Fibroblast of the aortic adventitia (primary cell): ENCODE results near the gene ACSM3. TPM values are rescaled to one million over a fixed set of nuclear protein-coding genes. Genes with fewer than 3 reads are reported as not detected.
A peak's percentile ranks its signal among the peaks of the same experiment; 100 is the strongest.
"Not testable (repeated sequence)": the region's sequence is repeated elsewhere in the genome, so short reads cannot be mapped to it uniquely, and the experiment has no call there.

Source experiments
- DNase-seq: peaks from one replicate; pipeline ENCODE4 v3.0.0-alpha.2; 2010; ENCODE audit warnings: low read depth
- H3K4me3 ChIP-seq: 2 replicates; pipeline ENCODE4 v1.5.1; 2011; ENCODE audit warnings: low read depth, mild to moderate bottlenecking, control low read depth, low read length, moderate library complexity
- total RNA-seq: library from RNA; depleted of rRNA; stranded (reverse); fragments of >200 nt; gene quantifications from 2 replicates; pipeline ENCODE4 v1.2.3, GENCODE V29; 2012; ENCODE audit warnings: low replicate concordance
- TF ChIP-seq, protein P1 (sequence below): IDR thresholded peaks from 2 replicates; pipeline ENCODE4 v1.5.1; 2011; ENCODE audit warnings: mild to moderate bottlenecking, low read length, control low read depth, inconsistent platforms; ENCODE audit not compliant: insufficient read depth

ACSM3 gene
- total RNA-seq = 0.27 and 0.65 TPM in 2 replicates

GRCh38 chr16:20763461-20764232, at the start of gene ACSM3:
Gene ACSM3 (plus strand): TSS chr16:20764014. CDS start chr16:20770035, 6,021 bp downstream.
- H3K4me3 ChIP-seq = peak within 1 kb of the TSS; percentile 61

GRCh38 chr16:20717718-20718117, 46.1 kb upstream of the ACSM3 start:
- not testable (repeated sequence) for H3K4me3 ChIP-seq

More at GRCh38 chr16:20763461-20764232, at the start of gene ACSM3:
- peak; percentile 76 for DNase-seq
- TF ChIP-seq, protein P1, sequence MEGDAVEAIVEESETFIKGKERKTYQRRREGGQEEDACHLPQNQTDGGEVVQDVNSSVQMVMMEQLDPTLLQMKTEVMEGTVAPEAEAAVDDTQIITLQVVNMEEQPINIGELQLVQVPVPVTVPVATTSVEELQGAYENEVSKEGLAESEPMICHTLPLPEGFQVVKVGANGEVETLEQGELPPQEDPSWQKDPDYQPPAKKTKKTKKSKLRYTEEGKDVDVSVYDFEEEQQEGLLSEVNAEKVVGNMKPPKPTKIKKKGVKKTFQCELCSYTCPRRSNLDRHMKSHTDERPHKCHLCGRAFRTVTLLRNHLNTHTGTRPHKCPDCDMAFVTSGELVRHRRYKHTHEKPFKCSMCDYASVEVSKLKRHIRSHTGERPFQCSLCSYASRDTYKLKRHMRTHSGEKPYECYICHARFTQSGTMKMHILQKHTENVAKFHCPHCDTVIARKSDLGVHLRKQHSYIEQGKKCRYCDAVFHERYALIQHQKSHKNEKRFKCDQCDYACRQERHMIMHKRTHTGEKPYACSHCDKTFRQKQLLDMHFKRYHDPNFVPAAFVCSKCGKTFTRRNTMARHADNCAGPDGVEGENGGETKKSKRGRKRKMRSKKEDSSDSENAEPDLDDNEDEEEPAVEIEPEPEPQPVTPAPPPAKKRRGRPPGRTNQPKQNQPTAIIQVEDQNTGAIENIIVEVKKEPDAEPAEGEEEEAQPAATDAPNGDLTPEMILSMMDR = no peak

DNA sequence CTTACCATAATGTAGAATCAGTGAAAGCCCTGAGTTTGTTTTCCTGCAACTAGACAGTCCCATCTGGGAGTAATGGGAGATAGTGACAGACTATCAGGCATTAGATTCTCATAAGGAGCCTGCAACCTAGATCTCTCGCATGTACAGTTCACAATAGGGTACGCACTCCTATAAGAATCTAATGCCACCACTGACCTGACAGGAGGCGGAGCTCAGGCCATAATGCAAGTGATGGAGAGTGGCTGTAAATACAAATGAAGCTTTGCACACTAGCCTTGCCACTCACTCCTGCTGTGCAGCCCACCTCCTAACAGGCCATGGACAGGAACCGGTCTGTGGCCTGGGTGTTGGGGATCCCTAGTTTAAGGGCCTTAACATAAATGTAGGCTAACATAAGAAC, 43.6 kb upstream of the ACSM3 start:
- TF ChIP-seq, protein P1 = no peak
- no peak overlapping the region for H3K4me3 ChIP-seq
- DNase-seq = no peak

More at GRCh38 chr16:20717718-20718117, 46.1 kb upstream of the ACSM3 start:
- not testable (repeated sequence) for DNase-seq

DNA sequence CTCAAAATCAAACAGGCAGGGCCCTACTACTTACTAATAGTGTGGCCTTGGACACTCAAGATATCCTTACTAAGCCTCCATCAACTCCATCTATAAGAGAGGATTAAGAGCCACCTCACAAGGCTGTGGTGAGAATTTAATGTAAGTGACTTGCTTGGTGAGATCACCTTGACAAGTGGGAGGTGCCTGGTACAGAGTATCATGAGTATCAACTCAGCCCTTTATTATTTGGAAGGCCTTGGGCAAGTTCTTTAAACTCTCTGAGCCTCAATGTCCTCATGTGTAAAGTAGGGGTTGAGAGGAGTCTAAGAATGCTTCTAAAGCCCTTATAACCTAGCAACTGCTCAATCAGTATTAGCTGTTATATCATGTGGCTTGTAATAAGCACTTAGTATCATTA, 37.2 kb upstream of the ACSM3 start:
- H3K4me3 ChIP-seq = no peak overlapping the region
- TF ChIP-seq, protein P1 = no peak
- DNase-seq = no peak

DNA sequence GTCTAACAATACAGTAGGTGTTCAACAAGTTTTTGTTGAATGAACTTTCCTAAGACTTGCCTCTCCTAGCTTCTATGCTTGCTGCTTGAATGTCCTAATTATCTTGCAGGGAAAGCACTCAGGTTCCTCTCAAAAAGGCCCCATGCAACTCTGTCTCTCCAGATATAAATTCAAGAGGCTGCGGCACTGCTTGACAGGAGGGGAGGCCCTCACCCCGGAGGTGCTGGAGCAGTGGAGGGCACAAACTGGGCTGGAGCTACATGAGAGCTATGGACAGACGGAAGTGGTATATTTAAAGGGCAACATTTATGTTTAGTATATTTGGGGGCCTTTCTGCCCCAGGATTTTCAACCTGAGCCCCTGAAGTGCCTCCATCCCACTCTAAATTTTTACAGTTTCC, 36.6 kb upstream of the ACSM3 start:
- TF ChIP-seq, protein P1 = no peak
- DNase-seq = no peak
- H3K4me3 ChIP-seq = no peak overlapping the region

- TF ChIP-seq, protein P1 = no peak
- H3K4me3 ChIP-seq = no peak overlapping the region
- DNase-seq = no peak
Observed at GRCh38 chr16:20729141-20729540, 34.7 kb upstream of the ACSM3 start.

DNA sequence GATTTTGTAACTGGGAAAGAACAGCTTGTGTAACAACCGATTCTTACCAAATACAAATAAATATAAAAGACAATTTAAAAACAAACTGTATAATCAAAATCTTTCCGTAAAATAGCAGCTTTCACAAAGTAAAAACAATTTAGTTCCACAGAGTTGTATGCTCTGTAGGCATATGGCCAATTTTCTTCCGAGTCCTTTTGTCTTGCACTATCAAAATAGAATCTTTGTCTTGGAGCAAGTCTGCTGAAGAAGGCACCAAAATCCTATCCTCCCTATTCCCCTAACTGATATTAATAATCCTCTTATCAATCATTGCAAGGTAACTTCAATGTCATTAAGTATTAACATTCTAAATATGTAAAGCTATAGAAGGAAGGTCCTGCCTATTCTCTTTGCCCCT, 29.8 kb upstream of the ACSM3 start:
- no peak overlapping the region for H3K4me3 ChIP-seq
- no peak for DNase-seq
- TF ChIP-seq, protein P1 = no peak
